GM18505 (cell line): ENCODE results near the gene INVS.
"Not testable (repeated sequence)": the region's sequence is repeated elsewhere in the genome, so short reads cannot be mapped to it uniquely, and the experiment has no call there.

Experiments
- ATAC-seq: cut with Tn5 transposase; IDR thresholded peaks from one replicate; pipeline ENCODE4 v1.9.1; 2021; ENCODE audit not compliant: unreplicated experiment
- POLR2A ChIP-seq: IDR thresholded peaks from 4 replicates; pipeline ENCODE4 v1.6.1; 2011; ENCODE audit warnings: borderline replicate concordance; ENCODE audit not compliant: insufficient read depth, insufficient read length; ENCODE audit errors: extremely low read depth

INVS gene

DNA sequence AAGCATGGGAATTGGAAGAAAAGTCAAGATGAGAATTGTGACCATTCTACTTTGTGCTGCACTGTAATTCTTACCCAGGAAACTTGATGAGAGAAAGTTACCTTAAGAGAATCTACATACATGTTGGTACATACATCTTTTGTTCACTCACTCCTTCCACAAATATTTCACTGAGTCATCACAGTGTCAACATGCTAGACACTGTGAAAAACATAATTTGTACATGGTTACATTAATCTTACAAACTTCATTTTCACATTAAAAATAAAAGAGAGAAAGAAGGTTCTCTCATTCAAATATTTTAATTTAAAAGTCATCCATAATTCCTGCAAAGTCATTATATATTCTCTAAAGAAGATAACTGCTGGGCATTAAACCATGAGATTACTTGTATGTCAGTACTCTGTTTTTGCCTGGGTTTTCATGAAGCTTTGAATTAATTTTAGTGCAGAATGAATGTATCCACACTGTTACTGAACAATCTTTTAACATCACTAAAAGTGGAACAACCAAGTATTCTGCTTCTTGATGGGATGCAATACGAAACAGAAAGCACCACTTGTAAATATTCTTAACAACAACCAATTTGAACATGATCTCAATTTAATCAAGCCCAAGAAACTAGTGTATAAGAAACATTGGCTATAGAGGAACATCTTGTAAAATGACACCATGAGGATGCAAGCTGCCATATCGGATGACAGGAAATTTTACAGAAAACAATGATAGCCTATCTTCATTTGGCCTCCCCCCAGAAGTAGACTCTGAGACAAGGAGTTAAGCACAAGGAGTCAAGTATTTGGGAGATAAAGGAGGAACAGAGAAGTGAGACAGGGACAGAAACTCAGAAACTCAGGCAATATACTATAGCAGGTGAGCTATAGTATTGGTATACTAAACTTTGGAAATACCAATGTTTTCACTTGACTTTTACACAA is 28.7 kb upstream of the INVS start:
- ATAC-seq, result no peak
- no peak for TF ChIP-seq POLR2A

- no peak for ATAC-seq
- TF ChIP-seq POLR2A, result no peak
Measured at GRCh38 chr9:100071271-100071670, 27.8 kb upstream of the INVS start.

GRCh38 chr9:100072805-100073204 is 26.2 kb upstream of the INVS start:
- no peak for TF ChIP-seq POLR2A
- no peak for ATAC-seq

DNA sequence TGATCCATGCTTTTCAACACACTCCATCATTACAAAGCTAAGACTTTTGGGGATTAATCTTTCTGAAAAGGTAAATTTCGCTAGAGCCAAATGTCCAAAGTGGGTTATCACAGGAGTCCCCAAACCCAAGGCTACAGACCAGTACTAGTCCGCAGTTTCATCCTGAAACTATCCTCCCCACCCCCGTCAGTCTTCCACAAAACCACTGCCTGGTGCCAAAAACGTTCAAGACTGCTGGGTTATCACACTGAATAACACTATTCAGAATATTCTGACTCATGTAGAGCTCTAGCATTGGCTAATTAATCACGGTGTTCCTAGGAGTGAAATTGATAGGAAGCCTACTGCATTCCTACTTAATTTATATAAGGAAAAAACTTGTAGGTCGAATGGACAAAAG is 24.9 kb upstream of the INVS start:
- no peak for ATAC-seq
- TF ChIP-seq POLR2A, result no peak

DNA sequence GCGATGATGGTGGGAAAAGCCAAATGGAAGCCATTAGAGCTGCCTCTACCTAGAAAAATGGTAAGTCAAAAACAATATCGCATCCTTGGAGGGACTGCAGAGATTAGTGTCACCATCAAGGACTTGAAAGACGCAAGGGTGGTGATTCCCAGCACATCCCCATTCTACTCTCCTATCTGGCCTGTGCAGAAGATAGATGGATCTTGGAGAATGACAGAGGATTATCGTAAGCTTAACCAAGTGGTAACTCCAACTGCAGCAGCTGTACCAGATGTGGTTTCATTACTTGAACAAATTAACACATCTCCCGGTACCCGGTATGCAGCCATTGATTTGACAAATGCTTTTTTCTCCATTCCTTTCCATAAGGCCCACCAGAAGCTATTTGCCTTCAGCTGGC is 24.1 kb upstream of the INVS start:
- no peak for ATAC-seq
- no peak for TF ChIP-seq POLR2A

- not testable (repeated sequence) for ATAC-seq
Measured at GRCh38 chr9:100076256-100076655, 22.8 kb upstream of the INVS start.

DNA sequence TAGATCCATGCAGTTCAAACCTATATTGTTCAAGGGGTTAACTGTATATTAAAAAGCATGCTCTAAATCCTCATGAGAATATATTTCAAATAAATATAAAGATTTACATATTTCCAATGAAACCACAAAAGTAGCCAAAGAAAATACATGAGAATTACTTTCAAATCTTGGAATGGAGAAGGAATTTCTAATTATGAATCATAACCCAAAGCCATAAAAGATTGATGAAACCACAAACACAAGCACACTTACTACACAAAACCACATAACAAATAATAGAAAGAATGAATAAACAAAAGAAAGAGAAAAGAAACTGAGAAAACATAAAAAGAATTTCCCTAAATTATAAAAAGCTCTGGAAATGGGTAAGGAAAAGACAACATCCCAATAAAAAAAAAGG is 16.3 kb upstream of the INVS start:
- TF ChIP-seq POLR2A, result no peak
- ATAC-seq, result no peak

DNA sequence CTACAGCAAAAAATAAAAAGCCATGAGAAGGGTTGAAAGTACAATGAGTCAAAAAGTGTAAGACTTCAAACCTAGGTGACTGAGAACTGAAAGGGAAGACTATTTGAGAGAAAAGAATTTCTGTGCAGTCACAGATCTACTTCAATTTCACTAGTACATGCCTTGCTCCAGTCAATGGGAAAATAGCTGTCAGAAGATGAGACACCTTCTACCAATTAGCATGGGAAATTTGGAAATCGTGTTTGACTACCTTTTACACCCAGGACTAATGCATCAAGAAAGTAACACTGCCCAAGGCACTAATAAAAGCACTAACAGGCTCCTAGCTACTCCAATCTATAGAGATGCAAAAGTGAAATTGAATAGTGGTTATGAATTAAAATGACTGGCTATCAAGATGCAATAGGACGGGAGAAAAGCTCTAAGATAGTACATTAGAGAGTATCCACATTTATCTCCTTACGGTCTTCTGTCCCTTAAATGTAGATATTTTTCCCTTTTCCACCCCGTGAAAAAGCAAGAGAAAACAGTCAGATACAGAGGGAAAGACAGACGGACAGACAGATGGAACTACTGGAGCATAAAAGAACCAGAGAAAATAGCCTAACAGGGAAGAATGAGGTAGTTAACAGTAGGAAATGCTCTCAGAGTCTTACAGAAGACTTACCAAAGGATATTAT is 15.5 kb upstream of the INVS start:
- peak; percentile 38 for ATAC-seq

DNA sequence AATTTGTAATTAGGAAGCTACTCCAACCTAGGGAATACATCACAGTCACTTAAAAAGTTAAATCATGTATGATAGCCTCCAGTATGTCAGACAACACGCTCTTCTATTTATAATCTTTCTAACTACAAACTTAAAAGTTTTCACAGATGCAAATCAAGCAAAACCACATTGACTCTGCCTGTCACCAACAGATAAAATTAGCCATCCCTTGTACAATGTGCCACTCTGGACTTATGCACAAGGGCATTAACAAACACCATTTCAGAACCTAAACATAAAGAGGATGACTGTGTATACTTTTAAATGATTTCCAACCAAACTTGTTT is 15.0 kb upstream of the INVS start:
- TF ChIP-seq POLR2A, result no peak
- peak; percentile 46 for ATAC-seq

More for the DNA sequence above, 15.5 kb upstream of the INVS start:
- peak; percentile 12 for TF ChIP-seq POLR2A

GRCh38 chr9:100084734-100085133 is 14.3 kb upstream of the INVS start:
- TF ChIP-seq POLR2A, result no peak
- peak; percentile 77 for ATAC-seq

DNA sequence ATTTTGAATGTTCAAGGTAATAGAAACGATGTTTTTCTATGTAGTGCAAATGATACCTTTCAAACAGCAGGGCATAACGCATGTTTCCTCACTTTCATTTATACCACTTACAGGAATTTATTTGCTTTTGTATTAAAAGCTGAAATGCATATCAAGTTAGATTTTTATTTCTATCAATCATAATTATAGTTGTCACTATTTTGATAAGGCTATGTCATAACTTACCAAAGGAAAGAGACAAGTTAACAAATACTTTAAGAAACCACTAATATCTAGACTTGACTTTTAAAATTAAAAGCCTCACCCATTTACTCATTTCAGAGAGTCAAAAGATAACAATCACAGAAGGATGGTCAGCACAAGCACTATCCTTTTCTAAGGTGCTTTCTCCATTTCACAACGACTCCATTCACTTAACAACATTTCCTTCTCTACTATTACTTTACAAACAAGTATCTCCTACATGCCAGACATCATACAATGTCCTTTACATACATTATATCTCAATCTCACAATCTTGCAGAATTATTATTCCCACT is 12.9 kb upstream of the INVS start:
- TF ChIP-seq POLR2A, result no peak
- no peak for ATAC-seq

GRCh38 chr9:100087218-100087617 is 11.8 kb upstream of the INVS start:
- TF ChIP-seq POLR2A, result no peak
- no peak for ATAC-seq

- no peak for TF ChIP-seq POLR2A
Measured at GRCh38 chr9:100088202-100088601, 10.8 kb upstream of the INVS start.

GRCh38 chr9:100090880-100091279 is 8.2 kb upstream of the INVS start:
- no peak for TF ChIP-seq POLR2A
- no peak for ATAC-seq

More at GRCh38 chr9:100088202-100088601, 10.8 kb upstream of the INVS start:
- no peak for ATAC-seq

- no peak for TF ChIP-seq POLR2A
Measured at GRCh38 chr9:100091650-100092049, 7.4 kb upstream of the INVS start.

GRCh38 chr9:100092066-100092465 is 7.0 kb upstream of the INVS start:
- no peak for TF ChIP-seq POLR2A
- ATAC-seq, result no peak

More at GRCh38 chr9:100091650-100092049, 7.4 kb upstream of the INVS start:
- no peak for ATAC-seq

DNA sequence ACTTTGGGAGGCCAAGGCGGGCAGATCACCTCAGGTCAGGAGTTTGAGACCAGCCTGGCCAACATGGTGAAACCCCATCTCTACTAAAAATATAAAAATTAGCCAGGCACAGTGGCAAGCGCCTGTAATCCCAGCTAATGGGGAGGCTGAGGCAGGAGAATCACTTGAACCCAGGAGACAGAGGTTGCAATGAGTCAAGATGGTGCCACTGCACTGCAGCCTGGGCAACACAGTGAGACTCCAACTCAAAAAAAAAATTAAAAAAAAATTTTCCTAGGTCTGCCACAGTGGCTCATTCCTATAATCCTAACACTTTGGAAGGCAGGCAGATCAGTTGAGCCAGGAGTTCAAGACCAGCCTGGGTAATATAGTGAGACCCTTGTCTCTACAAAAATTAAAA is 4.6 kb upstream of the INVS start:
- ATAC-seq, result not testable (repeated sequence)
